ENCODE results near the gene UBE2R2. TPM values are rescaled to one million over a fixed set of nuclear protein-coding genes. Genes with fewer than 3 reads are reported as not detected.

UBE2R2 gene
- total and polyA plus RNA-seq, 2 donors (not counting 3 experiments of a cell fraction or from before 2014, with no cell fraction given): 23.9 to 54.3 TPM

- DNase-seq (ENCODE audit: low read depth, low spot score) (no peak), FAIRE-seq (no peak)
- H3K27ac ChIP-seq (ENCODE audit: insufficient read depth, low read depth, low read length): no peak overlapping the region
- H4K20me1 ChIP-seq (replicated peaks; ENCODE audit: control insufficient read depth, extremely low read depth, insufficient read depth, low read length): peaks cover 9% of the 10 kb centered on the region
- no peak overlapping the region for H3K4me3 ChIP-seq (replicated peaks in 1 of 3; ENCODE audit: insufficient read depth in 1 of 3, low read depth in 1 of 3, low read length in 3 of 3)
- peaks cover 72% of the 10 kb centered on the region for H3K79me2 ChIP-seq (ENCODE audit: control insufficient read depth, insufficient read depth, low read length)
- peaks cover 3 to 9% of the 10 kb centered on the region in 2 experiments for H3K36me3 ChIP-seq (ENCODE audit: control insufficient read depth in 2 of 2, extremely low read depth in 1 of 2, insufficient read depth in 2 of 2, low read length in 2 of 2)
- ChIA-PET CTCF (interaction anchor here (1.6 kb wide), 1 partner anchor 95 kb away, joined by 6 read pairs; no protein-coding TSS in a partner anchor), POLR2A (no interaction called here)
- H3K4me2 ChIP-seq (ENCODE audit: insufficient read depth, low read length): no peak overlapping the region
- H3K9me3 ChIP-seq (replicated peaks; ENCODE audit: control insufficient read depth, insufficient read depth, low read length): no peaks in the 10 kb centered on the region
- BruUV-seq (replicated peaks): no TSS peak
- H3K9ac ChIP-seq (replicated peaks; ENCODE audit: extremely low read depth, insufficient read depth, low read length): no peak overlapping the region
- no peaks in the 10 kb centered on the region for H3K9me1 ChIP-seq (replicated peaks; ENCODE audit: control insufficient read depth, extremely low read depth, insufficient read depth, low read length)
- H3K4me1 ChIP-seq (ENCODE audit: control insufficient read depth, extremely low read depth, insufficient read depth, low read length): no peaks in the 10 kb centered on the region
- H3K27me3 ChIP-seq (ENCODE audit: control insufficient read depth in 2 of 2, insufficient read depth in 2 of 2, low read length in 2 of 2): no peaks in the 10 kb centered on the region
- no peak overlapping the region for H2AFZ ChIP-seq (ENCODE audit: low read depth, low read length)
- dilution Hi-C loops (cut with MboI; ENCODE audit: extremely low pct_ligation_motif_present, low sequenced_read_pairs): no loop called here
- TF ChIP-seq CTCF (IDR thresholded peaks at IDR 0.05; ENCODE audit: extremely low read depth in 1 of 2, insufficient read depth in 1 of 2, low read depth in 1 of 2, low read length in 2 of 2) (no peak), MYC (IDR thresholded peaks at IDR 0.05; ENCODE audit: low read depth, low read length) (no peak), GATA2 (IDR thresholded peaks at IDR 0.05; ENCODE audit: insufficient read depth, insufficient read length, low read depth, low read length) (no peak), JUN (IDR thresholded peaks at IDR 0.05; ENCODE audit: borderline replicate concordance, insufficient read depth, insufficient read length, low read depth) (no peak), FOS (IDR thresholded peaks at IDR 0.05; ENCODE audit: borderline replicate concordance, insufficient read depth, low read length) (no peak), EZH2 (IDR thresholded peaks at IDR 0.05; ENCODE audit: borderline replicate concordance, low read depth, low read length, severe bottlenecking) (no peak), POLR2A (IDR thresholded peaks at IDR 0.05; ENCODE audit: low read depth, low read length) (no peak), POLR2AphosphoS5 (IDR thresholded peaks at IDR 0.05; ENCODE audit: insufficient read depth, low read depth, low read length) (no peak), MAX (IDR thresholded peaks at IDR 0.05; ENCODE audit: insufficient read depth, insufficient read length) (no peak)
- intact Hi-C loops (cut with micrococcal nuclease): loop anchor here (5.0 kb wide), 1 partner anchor 96 kb away; no protein-coding TSS in a partner anchor
Observed at GRCh38 chr9:33908749-33909148, 91.8 kb downstream of the UBE2R2 start.
